ENCODE data around the gene XXYLT1.
A peak's percentile ranks its signal among the peaks of the same experiment; 100 is the strongest.
"Not testable (repeated sequence)": the region's sequence is repeated elsewhere in the genome, so short reads cannot be mapped to it uniquely, and the experiment has no call there.

The XXYLT1 gene

GRCh38 chr3:195228886-195229285 is 42.1 kb downstream of the XXYLT1 start:
- not testable (repeated sequence) for H3K27me3 Mint-ChIP-seq, H3K4me3 Mint-ChIP-seq, H3K27ac Mint-ChIP-seq
- H3K9me3 Mint-ChIP-seq (ENCODE audit: low read depth) = peaks cover 16% of the 10 kb centered on the region
- H3K36me3 Mint-ChIP-seq = peaks cover 10% of the 10 kb centered on the region
- peaks cover 19% of the 10 kb centered on the region for H3K4me1 Mint-ChIP-seq (ENCODE audit: low read depth)

DNA sequence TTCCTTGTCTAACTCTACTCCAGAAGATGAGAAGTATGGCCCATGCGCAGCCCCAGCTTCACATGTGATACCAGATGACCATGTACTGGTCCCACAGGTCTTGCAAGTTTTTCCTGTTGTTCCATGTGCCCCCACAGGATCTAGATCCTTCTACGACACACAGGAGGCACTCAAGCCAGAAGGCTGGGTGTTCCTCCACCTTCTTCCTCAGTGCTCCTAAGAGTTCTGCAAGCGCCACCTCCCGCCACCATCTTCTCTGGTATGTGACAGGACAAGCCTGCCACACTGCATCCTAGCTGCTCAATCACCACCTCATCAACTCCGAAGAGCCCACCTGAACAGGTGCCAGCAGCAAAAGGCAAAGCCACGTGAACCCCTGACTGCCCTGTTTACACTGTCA is 43.1 kb downstream of the XXYLT1 start:
- H3K27ac Mint-ChIP-seq = peak overlapping the region; percentile 11
- H3K36me3 Mint-ChIP-seq = peaks cover 6% of the 10 kb centered on the region
- no peak overlapping the region for H3K4me3 Mint-ChIP-seq
- no peaks in the 10 kb centered on the region for H3K27me3 Mint-ChIP-seq
- peaks cover 11% of the 10 kb centered on the region for H3K9me3 Mint-ChIP-seq (ENCODE audit: low read depth)
- peaks cover 19% of the 10 kb centered on the region for H3K4me1 Mint-ChIP-seq (ENCODE audit: low read depth)

GRCh38 chr3:195226900-195227447 is 44.0 kb downstream of the XXYLT1 start:
- H3K4me3 Mint-ChIP-seq = no peak overlapping the region
- H3K27ac Mint-ChIP-seq = peak overlapping the region; percentile 41
- H3K27me3 Mint-ChIP-seq = no peaks in the 10 kb centered on the region
- H3K36me3 Mint-ChIP-seq = peaks cover 8% of the 10 kb centered on the region
- peaks cover 19% of the 10 kb centered on the region for H3K4me1 Mint-ChIP-seq (ENCODE audit: low read depth)
- peaks cover 7% of the 10 kb centered on the region for H3K9me3 Mint-ChIP-seq (ENCODE audit: low read depth)

DNA sequence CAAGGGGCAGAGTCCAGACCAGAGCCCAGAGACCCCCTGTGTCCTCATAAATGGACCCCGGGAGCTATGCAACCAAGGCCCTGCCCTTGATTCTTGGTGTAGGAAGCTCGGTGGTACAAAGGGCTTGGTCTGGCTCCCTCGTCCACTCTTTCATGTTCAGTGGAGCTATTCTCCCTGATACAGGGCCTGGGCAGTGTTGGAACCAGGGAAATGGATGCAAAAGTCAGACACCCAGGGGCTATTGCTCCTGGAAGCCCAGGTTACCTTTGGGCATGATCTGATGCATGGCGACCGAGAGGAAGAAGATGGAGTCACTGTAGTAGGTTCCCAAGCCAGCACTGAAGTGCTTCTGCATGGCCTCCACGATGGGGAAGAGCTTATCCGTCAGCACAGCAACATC is 44.5 kb downstream of the XXYLT1 start:
- no peak overlapping the region for H3K4me3 Mint-ChIP-seq
- H3K27me3 Mint-ChIP-seq = no peaks in the 10 kb centered on the region
- peaks cover 3% of the 10 kb centered on the region for H3K9me3 Mint-ChIP-seq (ENCODE audit: low read depth)
- peak overlapping the region; percentile 41 for H3K27ac Mint-ChIP-seq
- peaks cover 8% of the 10 kb centered on the region for H3K36me3 Mint-ChIP-seq
- peaks cover 19% of the 10 kb centered on the region for H3K4me1 Mint-ChIP-seq (ENCODE audit: low read depth)

DNA sequence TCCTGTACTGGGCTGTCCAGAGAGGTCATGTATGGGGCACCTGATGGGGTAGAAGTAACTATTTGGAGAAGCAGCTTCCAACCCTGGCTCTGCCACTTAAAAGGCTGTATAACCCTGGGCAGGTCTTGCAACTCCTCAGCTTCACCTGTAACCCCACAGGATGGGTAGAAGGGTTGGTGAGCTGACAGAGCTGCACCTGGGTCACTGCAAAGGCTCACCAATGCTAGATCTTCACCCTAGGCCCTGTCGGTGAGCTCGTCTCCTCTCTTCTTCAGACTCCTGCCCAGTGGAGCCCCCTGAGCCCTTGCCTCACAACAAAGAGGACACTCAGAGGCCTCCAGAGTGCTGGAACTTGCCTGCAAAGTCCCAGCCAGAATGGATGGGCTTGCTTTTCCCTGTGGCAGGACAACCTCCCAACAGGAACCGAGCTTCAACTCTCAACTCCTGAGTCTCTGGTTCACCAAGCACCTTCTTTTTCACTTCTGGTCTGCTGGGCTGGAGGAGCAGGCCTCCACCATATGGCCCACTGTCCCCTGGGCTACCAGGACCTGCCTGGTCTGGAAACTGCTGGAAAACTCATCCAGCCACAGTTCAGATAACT is 45.9 kb downstream of the XXYLT1 start:
- Mint-ChIP-seq H3K4me1 (ENCODE audit: low read depth) (peaks cover 20% of the 10 kb centered on the region), H3K27ac (no peak overlapping the region), H3K36me3 (peaks cover 15% of the 10 kb centered on the region), H3K27me3 (no peaks in the 10 kb centered on the region), H3K9me3 (ENCODE audit: low read depth) (no peaks in the 10 kb centered on the region), H3K4me3 (no peak overlapping the region)

GRCh38 chr3:195224156-195224979 is 46.6 kb downstream of the XXYLT1 start:
- H3K9me3 Mint-ChIP-seq (ENCODE audit: low read depth) = no peaks in the 10 kb centered on the region
- peaks cover 20% of the 10 kb centered on the region for H3K4me1 Mint-ChIP-seq (ENCODE audit: low read depth)
- peaks cover 15% of the 10 kb centered on the region for H3K36me3 Mint-ChIP-seq
- no peak overlapping the region for H3K27ac Mint-ChIP-seq
- no peak overlapping the region for H3K4me3 Mint-ChIP-seq
- no peaks in the 10 kb centered on the region for H3K27me3 Mint-ChIP-seq

- Mint-ChIP-seq H3K27ac (no peak overlapping the region), H3K4me3 (no peak overlapping the region), H3K4me1 (ENCODE audit: low read depth) (peaks cover 9% of the 10 kb centered on the region), H3K27me3 (no peaks in the 10 kb centered on the region), H3K9me3 (ENCODE audit: low read depth) (no peaks in the 10 kb centered on the region), H3K36me3 (peaks cover 18% of the 10 kb centered on the region)
Observed at GRCh38 chr3:195221876-195222617, 48.9 kb downstream of the XXYLT1 start.

GRCh38 chr3:195221015-195221853 is 49.7 kb downstream of the XXYLT1 start:
- no peak overlapping the region for H3K4me3 Mint-ChIP-seq
- H3K4me1 Mint-ChIP-seq (ENCODE audit: low read depth) = peaks cover 2% of the 10 kb centered on the region
- H3K36me3 Mint-ChIP-seq = peaks cover 17% of the 10 kb centered on the region
- H3K27ac Mint-ChIP-seq = no peak overlapping the region
- H3K9me3 Mint-ChIP-seq (ENCODE audit: low read depth) = no peaks in the 10 kb centered on the region
- H3K27me3 Mint-ChIP-seq = no peaks in the 10 kb centered on the region

DNA sequence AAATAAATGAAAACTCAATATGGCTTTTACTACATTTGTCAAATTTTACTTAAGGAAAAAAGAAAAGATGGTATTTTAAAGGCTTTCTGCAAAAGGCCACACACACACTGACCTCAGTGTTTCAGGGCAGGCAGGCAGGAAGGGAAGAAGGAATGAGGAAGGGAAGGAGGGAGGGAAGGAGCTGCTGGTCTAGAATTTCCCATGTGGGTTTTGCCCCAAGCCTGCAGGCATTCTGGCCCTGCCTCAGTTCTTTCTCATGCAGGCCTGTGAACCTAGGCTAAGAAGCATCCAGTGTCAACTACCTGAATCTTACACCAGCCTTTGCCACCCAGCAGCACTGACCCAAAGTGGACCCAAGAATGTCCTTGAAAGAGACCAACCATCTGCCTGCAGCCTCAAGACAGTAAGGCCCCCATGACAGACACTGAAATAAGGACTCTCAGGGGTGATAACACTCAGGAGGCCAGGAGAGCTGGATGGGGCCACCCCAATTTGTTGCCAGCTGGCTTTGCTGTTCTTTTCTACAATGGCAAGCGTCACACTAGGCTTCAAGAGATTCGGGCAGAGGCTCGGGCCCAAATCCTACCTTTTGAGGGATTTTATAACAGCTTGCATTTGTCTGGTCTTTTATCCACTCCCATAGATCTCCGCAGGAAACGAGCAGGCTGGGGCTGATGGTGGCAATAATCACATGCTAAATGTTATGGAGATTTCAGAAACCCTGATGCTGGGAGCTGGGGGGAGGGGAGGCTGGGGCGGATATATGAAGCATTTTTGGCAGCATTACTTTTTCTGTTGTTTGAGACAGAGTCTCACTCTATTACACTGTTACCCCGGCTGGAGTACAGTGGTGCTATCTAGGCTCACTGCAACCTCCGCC is 51.4 kb downstream of the XXYLT1 start:
- H3K36me3 Mint-ChIP-seq = peaks cover 13% of the 10 kb centered on the region
- H3K9me3 Mint-ChIP-seq (ENCODE audit: low read depth) = no peaks in the 10 kb centered on the region
- H3K27ac Mint-ChIP-seq = no peak overlapping the region

DNA sequence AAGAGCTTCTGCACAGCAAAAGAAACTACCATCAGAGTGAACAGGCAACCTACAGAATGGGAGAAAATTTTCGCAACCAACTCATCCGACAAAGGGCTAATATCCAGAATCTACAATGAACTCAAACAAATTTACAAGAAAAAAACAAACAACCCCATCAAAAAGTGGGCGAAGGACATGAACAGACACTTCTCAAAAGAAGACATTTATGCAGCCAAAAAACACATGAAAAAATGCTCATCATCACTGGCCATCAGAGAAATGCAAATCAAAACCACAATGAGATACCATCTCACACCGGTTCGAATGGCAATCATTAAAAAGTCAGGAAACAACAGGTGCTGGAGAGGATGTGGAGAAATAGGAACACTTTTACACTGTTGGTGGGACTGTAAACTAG is 52.6 kb downstream of the XXYLT1 start:
- H3K27ac Mint-ChIP-seq; H3K9me3 Mint-ChIP-seq (ENCODE audit: low read depth); H3K27me3 Mint-ChIP-seq; H3K4me3 Mint-ChIP-seq; H3K4me1 Mint-ChIP-seq (ENCODE audit: low read depth): not testable (repeated sequence)
- H3K36me3 Mint-ChIP-seq = peaks cover 13% of the 10 kb centered on the region

More for the DNA sequence above, 51.4 kb downstream of the XXYLT1 start:
- peaks cover 2% of the 10 kb centered on the region for H3K4me1 Mint-ChIP-seq (ENCODE audit: low read depth)
- no peaks in the 10 kb centered on the region for H3K27me3 Mint-ChIP-seq
- no peak overlapping the region for H3K4me3 Mint-ChIP-seq

DNA sequence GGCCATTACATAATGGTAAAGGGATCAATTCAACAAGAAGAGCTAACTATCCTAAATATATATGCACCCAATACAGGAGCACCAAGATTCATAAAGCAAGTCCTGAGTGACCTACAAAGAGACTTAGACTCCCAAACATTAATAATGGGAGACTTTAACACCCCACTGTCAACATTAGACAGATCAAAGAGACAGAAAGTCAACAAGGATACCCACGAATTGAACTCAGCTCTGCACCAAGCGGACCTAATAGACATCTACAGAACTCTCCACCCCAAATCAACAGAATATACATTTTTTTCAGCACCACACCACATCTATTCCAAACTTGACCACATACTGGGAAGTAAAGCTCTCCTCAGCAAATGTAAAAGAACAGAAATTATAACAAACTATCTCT is 55.4 kb downstream of the XXYLT1 start:
- H3K9me3 Mint-ChIP-seq (ENCODE audit: low read depth); H3K27ac Mint-ChIP-seq; H3K27me3 Mint-ChIP-seq; H3K4me3 Mint-ChIP-seq; H3K4me1 Mint-ChIP-seq (ENCODE audit: low read depth); H3K36me3 Mint-ChIP-seq: not testable (repeated sequence)

DNA sequence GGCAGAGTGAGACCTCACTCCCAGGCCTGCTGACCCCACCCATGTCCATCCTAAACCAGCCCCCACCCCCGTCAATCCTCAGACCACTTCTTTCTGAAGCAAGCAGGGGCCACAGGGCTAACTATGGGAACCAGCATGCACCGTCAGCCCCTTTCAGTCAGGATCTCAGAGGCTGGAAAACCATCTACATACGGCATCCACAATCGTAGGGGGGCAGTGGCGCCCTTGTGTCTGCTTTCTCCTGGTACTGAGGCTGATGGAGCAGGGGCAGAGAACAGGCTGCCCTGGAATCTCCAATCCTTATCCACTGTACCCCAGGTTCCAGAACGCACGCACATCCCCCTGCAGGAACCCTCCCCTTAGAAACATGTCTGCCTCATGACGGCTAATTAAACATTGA is 56.6 kb downstream of the XXYLT1 start:
- Mint-ChIP-seq H3K9me3 (ENCODE audit: low read depth) (no peaks in the 10 kb centered on the region), H3K27ac (no peak overlapping the region), H3K36me3 (peaks cover 4% of the 10 kb centered on the region), H3K4me1 (ENCODE audit: low read depth) (peaks cover 3% of the 10 kb centered on the region), H3K4me3 (no peak overlapping the region), H3K27me3 (no peaks in the 10 kb centered on the region)

GRCh38 chr3:195213639-195214315 is 57.2 kb downstream of the XXYLT1 start:
- H3K9me3 Mint-ChIP-seq (ENCODE audit: low read depth) = no peaks in the 10 kb centered on the region
- H3K27ac Mint-ChIP-seq = no peak overlapping the region
- H3K4me3 Mint-ChIP-seq = no peak overlapping the region
- peaks cover 2% of the 10 kb centered on the region for H3K36me3 Mint-ChIP-seq
- H3K4me1 Mint-ChIP-seq (ENCODE audit: low read depth) = peaks cover 3% of the 10 kb centered on the region
- no peaks in the 10 kb centered on the region for H3K27me3 Mint-ChIP-seq
